GM18507 (cell line): ENCODE measurements around the gene CACNA1C.
A peak's percentile ranks its signal among the peaks of the same experiment; 100 is the strongest.

Source experiments
- DNase-seq: peaks from one replicate; pipeline ENCODE4 v3.0.0; 2011; ENCODE audit warnings: low read depth; ENCODE audit not compliant: insufficient read length; ENCODE audit errors: extremely low spot score
- FAIRE-seq: peaks from 2 replicates; lab custom pipeline; 2011; peaks lifted over from hg19 to GRCh38; lab: Jason Lieb, UNC

The CACNA1C gene

GRCh38 chr12:2383325-2384028 is 330.7 kb downstream of the CACNA1C start:
- FAIRE-seq = no peak
- no peak for DNase-seq

GRCh38 chr12:2384029-2384386 is 331.2 kb downstream of the CACNA1C start:
- no peak for DNase-seq
- no peak for FAIRE-seq

GRCh38 chr12:2384533-2385351 is 332.0 kb downstream of the CACNA1C start:
- DNase-seq = no peak
- no peak for FAIRE-seq

GRCh38 chr12:2385529-2385928 is 332.7 kb downstream of the CACNA1C start:
- FAIRE-seq (no peak), DNase-seq (no peak)

GRCh38 chr12:2386566-2386965 is 333.8 kb downstream of the CACNA1C start:
- FAIRE-seq = no peak

GRCh38 chr12:2387103-2387834 is 334.5 kb downstream of the CACNA1C start:
- FAIRE-seq (peak; percentile 75), DNase-seq (no peak)

More at GRCh38 chr12:2386566-2386965, 333.8 kb downstream of the CACNA1C start:
- DNase-seq = no peak

GRCh38 chr12:2389079-2389790 is 336.4 kb downstream of the CACNA1C start:
- FAIRE-seq = no peak

GRCh38 chr12:2390133-2390532 is 337.3 kb downstream of the CACNA1C start:
- DNase-seq (no peak), FAIRE-seq (no peak)

More at GRCh38 chr12:2389079-2389790, 336.4 kb downstream of the CACNA1C start:
- DNase-seq = no peak

GRCh38 chr12:2390850-2391390 is 338.1 kb downstream of the CACNA1C start:
- DNase-seq = no peak
- FAIRE-seq = no peak

GRCh38 chr12:2391740-2392331 is 339.0 kb downstream of the CACNA1C start:
- no peak for FAIRE-seq
- no peak for DNase-seq

- no peak for DNase-seq
- FAIRE-seq = no peak
Measured at GRCh38 chr12:2393016-2393415, 340.2 kb downstream of the CACNA1C start.

- DNase-seq (no peak), FAIRE-seq (no peak)
Measured at GRCh38 chr12:2393996-2394395, 341.2 kb downstream of the CACNA1C start.

GRCh38 chr12:2395354-2395977 is 342.7 kb downstream of the CACNA1C start:
- DNase-seq = peak; percentile 29
- FAIRE-seq = no peak

- DNase-seq (no peak), FAIRE-seq (no peak)
Measured at GRCh38 chr12:2396448-2396871, 343.7 kb downstream of the CACNA1C start.

GRCh38 chr12:2397356-2398045 is 344.7 kb downstream of the CACNA1C start:
- FAIRE-seq = no peak
- DNase-seq = no peak

GRCh38 chr12:2401040-2401439 is 348.3 kb downstream of the CACNA1C start:
- DNase-seq = no peak
- no peak for FAIRE-seq

- FAIRE-seq (no peak), DNase-seq (no peak)
Measured at GRCh38 chr12:2402073-2402579, 349.3 kb downstream of the CACNA1C start.
